ENCODE results near the gene SP140.
"Not testable (repeated sequence)": the region's sequence is repeated elsewhere in the genome, so short reads cannot be mapped to it uniquely, and the experiment has no call there.

- TF ChIP-seq CTCF, POLR2A (IDR thresholded peaks at IDR 0.05): not testable (repeated sequence)
These were observed 117.6 kb downstream of the SP140 start for GRCh38 chr2:230343041-230343624.

Measured in vagina (tissue), 2 donors.